ENCODE data around the gene CD99L2.

Gene CD99L2

DNA sequence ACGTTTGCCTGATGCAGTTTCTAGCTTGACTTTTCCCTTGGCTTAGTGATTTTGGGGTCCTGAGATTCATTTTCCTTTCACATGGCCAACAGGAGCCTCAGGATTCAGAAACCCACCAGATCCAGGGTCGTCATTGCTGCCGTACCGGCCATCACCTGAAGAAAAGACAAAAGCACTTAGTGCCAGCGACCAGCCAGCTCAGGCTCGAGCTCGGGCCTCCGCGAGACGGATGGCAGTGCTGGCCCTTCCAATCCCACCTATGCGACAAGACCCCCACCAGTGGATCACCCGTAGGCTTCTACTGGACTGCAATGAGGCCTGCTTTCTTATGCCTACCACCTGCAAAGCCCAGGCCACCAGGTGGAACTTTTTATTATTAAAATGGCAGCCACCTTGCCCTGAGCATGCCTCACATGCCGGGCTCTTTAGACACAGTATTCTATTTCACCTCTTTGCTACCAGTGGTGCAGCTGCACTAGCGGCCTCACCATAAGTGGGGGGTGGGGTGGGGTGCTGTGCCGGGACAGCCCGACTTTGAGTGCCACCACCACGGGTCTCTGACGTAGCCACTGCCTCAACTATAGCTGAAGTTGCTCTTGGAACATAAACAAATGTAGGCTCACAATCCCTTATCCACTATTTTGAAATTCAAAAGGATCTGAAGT, 121.0 kb downstream of the CD99L2 start:
- DNase-seq: no peak

DNA sequence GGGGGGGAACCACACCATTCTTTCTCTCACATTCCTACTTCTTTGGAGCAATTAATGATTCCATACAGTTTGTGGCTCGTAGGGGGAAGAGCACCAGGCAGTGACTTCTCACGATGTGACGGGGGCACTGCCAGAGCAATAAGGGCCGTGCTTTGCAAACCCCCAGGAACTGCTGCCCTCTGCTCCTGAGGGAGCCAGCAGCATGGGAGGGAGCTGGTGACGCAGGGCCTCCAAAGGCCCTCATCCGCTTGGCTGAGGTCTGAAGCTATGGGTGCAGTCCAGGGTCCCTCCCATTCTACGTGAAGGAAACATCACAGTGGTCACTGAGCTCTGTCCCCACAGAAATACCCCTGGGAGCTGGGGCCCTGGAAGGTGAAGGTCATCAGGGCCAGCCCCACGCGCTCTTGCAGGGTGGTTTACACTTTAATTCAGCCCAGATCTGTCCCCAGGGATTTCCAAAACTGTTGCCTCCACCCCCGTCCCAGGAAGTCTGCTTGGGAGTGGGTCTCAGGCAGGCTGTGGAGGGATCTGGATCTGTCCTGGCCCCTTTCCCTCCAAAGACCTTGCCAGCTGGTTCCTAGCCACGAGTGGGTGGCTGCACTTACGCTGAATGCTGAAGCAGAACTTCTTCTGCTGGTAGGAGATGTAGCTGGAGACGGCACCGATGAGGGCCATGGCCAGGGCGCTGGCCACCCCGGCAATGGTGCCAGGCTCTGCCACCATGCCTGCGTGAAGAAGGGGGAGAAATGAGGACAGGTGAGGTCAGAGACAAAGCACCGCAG, 122.7 kb downstream of the CD99L2 start:
- no peak for DNase-seq

DNA sequence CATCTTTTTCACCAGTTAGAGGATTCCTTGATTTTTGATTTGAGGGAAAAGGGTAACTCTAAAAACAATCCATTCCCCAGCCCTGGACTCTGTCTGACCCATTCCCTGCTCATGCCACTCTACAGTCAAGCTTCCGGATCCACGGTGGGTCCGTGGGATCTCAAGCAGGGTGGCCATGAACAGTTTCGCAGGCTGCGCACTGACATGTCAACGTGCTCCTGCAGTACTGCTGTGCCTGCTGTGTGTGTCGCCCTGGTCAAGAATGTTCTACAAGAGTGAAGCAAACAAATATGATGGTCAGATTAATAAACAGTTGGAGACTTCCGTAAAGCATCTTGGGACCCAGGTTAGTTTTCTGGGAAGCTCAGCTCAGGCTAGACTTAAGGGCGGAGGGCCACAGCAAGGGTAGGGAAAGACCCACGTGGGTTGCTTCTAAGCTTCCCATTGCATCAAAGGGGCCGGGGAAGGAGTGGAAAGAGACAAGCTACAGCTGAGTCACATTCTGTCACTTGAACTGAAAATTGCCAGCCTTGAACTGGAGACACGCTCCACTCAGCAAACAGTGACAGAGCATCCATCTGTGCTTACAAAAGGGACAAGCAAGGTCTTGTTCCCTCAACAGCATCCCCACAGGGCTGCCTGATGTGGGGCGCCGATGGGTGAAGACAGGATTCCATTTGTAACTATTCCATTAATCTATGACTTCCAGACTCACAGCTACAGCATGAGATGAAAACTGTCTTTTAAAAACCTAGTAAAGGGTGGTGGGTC, 123.5 kb downstream of the CD99L2 start:
- no peak for DNase-seq

DNA sequence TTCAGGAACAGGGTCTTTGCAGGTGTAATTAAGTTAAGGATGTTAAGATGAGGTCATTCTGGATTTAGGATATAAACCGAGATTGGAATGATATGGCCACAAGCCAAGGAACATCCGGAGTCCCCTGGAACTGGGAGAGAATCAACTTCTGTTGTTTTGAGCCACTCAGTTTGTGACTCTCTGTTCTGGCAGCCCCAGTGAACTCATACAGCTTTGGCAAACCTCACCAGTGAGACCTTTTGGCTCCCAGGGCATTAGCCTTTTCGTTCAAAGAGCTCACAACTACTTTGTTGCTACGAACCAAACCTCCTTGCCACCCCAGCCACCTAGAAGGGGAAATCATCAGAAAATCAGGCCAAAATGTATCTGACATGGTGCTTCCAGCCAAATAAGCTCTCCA, 124.8 kb downstream of the CD99L2 start:
- no peak for DNase-seq

DNA sequence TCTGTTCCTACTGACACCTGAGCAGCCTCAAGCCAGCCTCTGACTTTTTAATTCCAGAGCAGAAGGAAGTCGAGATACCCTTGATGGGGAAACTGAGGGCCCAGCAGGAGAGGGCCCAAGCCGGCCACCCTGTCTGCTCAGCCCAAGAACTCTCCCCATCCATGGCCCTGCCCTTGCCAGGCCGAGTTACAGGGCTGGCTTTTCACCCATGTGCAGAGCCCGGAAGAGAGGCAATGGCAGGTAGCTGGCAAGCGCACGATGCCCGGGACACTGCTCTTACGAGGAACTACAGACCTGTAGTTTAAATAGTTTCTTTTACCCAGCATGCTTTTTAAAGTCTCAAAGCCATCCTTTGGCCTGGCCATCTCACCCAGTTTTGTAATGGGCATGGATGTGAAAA, 125.4 kb downstream of the CD99L2 start:
- no peak for DNase-seq

DNA sequence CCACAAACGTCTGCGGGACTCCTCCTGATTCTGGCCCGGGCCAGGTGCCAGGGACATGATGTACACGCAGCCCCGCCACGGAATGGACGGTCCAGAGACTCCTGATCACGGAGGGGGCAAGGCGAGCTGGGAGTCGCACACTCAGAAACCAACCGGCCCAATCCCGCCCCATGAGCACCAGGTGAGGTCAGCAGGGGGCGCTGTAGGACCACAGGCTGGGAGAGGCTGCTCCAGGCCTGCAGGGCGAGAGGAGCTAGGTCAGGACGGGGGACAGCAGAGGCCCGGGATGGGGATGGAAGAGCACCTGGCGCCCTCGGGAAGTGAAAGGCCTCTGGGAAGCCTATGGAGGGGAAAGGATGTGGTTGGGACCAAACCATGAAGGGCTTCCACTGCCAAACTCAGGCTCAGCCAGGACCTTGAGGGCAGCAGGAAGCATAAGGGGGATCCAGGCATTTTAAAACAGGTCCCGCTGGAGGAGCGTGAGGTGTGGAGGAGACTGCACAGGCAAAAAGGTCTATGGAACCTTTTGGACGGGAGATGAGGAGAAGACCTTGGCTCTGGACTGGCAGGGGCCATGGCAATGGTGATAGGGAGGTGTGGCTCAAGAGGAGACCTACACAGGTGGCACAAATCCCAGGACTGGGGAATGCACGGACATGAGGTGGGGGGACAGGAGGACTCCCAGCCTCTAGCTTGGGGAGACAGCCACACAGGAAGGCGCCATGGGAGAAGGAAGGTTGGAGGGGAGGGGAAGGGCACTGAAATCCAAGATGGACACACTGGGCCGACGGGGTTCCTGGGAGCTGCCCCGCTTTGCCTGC, 126.1 kb downstream of the CD99L2 start:
- DNase-seq: peak; percentile 54 to 73 (median 62)

DNA sequence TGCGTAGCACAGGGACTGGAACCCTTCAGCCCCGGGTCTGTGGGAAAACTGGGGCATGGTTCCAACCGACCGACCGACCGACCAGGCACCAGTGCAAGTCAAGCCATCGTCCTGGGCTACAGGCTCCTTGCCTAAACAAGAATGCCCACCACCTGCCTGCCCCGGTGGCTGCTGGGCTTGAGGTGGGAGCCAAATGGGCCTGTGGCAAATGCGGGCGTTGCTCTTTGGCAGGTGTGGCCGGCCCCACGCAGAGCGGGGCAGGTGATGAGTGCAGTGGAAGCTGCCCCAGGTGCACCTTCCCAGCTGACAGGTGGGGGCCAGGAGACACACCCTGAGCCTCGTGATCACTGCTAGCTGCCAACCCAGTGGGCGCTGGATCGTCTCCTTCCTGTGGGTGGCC, 127.4 kb downstream of the CD99L2 start:
- DNase-seq: no peak

DNA sequence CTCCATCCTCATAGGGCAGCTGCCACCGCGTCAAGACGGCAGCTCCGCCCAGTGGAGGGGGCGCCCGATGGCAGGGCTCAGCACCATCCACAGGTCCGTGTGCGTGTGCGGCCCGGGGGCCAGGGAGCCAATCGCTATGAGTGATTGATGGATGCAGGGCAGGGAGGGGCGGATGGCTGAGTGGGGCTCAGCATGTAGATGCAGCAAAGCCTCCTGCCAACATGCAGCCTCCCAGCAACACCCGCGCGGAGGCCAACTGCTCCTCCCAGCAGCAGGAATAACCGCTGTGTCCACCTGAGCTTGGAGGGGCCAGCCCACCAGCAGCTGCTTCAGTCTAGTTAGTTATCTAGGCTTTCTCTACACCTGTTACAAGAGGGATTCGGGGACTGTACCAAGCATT, 127.8 kb downstream of the CD99L2 start:
- DNase-seq: no peak

DNA sequence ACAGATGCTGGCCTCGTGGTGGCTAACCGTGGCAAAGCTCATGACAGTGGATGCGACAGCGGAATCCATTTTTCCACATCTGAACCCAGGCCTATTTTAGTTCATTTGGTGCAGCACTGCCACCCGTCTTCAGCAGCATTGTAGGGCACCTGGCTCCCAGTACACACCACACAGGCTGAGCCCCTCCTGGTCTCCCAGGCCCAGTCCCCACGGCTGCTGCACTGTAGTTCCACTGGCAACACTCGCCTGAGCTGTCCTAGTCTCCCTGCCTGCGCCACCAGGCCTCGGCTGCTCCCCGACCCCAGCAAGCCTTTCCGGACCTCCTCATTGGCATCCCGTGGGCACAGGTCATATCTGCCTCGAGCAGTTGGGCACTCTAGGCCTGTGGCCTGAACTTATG, 129.1 kb downstream of the CD99L2 start:
- no peak for DNase-seq

DNA sequence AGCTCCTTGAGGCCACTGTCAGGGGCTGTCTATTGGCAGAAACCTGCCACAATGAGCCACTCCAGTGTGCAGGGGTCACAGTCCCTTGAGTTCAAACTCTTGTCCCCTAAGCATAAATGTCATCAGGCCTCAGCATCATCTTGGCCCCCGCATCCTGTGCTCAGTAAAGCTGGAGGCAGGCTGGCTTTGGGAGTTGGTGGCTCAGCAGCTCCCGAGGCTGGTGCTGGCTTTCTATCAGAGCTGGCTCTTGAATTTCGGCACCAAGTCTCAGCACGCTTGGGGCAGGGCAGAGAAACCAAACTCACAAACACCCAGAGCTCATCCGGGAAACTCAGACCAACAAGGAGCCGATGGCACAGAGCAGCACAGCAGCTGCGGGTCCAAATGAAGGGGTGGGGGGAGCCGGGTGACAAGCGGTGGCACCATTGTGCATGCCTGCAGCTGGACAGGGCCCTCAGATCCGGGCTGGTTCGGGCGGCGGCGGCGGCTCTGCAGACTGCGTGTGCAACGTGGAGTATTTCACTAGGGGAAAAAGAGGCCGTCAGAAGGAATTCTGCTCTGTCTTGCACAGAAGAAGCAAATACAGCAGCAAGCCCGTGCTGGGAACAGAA, 129.8 kb downstream of the CD99L2 start:
- DNase-seq: no peak

DNA sequence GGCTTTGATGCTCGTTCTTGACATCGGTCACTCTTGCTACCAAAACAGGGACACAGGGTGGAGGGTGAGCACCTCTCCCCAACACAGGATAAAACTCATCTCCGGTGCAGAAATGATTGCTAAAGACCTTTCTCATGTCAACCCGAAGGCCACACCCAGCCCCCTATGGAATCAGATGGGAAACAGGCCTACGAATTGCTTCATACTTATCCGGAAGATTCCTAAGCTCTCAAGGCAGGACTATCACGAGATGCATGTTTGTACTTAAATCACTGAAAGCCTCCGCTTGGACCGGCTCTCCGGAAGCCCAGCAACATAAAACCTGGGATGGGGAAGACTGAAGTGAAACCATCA, 130.4 kb downstream of the CD99L2 start:
- DNase-seq: no peak

DNA sequence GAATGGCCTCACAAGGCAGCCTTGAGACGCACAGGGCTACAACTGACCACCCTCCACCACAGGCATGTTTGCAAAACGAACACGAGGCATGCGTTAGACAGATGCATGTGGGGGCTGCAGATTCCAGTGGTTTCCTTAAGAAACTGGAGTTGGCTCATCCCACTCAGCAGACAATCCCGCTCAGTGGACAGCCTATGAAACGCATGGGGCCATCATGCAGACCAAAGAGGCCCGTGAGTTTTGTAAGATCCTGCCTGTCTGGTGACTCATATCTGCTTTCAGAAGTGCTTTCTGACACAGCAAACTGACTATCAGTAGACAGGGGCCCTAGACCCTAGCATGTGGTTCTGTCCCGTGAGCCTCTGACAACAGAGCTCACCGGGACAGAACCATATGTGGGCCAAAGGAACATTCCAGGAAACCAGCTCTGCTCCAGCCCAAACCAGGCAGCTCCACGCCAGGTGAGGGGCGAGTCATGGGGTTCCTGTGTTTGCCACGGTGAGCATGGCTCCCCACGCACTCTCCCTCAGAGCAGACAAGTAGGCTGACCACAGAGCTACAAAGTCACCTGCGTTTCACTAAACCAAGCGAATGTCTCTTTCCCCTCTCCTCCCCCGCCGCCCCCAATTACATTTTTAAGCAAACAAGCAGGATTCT, 130.9 kb downstream of the CD99L2 start:
- DNase-seq: no peak

DNA sequence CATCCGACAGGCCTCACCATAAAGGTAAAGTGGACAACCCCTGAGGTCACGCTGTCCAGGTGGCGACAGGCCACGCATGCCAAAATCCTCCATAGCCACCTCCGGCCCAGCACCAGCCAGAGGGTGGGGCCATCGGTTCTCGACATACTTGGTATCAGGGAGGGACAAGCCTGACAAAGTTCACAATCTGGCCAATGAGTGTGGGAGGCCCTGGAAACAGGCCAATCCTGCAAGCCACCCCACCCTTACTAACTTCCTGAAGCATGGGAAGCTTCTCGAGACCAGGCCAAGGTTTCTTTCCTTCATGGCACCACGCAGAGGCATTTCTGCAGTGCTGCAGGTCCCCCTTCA, 131.4 kb downstream of the CD99L2 start:
- DNase-seq: no peak

DNA sequence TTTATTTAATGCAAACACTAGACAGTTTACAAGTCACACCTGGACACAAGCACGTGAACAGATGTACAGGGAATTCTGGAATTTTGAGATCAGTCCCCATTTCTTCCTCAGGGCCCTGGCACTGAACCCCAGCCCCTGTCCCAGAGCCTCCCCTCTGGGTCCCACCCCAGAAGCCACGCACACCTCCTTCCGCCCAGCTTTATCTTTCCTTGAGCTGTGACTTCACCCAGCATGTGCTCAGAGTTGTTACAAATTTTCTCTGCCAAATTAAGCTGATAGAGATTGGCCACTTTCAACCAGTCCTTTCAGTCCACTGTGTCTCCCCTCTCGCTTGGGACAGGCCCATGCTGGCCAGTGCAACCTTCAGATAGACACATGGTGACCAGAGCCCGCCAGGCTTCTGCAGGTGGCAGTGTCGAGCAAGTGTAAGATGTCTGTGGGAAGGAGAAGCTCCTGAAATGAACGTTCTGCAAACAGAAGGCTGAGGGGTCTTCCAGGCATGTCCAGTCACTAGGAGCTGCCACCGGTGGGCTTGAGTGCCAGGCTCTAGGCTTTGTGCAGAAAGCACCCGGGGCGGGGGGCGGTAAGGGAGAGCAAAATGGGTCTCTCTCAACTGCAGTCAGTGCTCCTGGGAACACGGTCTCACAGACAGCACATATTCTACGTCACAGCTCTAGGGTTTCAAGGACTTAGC, 132.0 kb downstream of the CD99L2 start:
- DNase-seq: no peak

DNA sequence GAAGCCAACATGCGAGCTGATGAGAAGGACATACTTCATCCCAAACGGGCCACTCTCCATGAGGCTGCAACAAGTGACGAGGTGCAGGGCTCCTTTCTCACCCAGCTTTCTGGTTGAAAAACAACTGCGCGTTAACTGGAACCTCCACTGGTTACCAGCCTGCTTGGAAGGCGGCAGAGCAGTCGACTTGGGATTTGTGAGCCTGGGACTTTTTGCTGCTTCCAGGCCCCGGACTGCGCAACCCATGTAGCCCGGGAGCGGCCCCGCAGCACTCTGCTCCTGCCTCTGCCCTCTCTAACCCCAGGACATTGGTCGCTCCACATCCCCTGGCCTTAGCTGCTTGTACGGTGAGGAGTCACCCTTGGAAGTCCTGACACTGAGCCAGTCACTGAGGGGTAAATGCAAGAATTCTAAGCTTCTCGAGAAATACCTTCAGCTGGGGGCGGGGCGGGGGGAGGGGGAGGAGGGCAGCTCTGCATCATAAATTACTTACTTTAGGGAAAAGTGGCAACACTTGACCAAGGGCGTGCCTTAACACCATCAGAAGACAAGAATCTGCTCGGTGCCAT, 132.6 kb downstream of the CD99L2 start:
- no peak for DNase-seq

DNA sequence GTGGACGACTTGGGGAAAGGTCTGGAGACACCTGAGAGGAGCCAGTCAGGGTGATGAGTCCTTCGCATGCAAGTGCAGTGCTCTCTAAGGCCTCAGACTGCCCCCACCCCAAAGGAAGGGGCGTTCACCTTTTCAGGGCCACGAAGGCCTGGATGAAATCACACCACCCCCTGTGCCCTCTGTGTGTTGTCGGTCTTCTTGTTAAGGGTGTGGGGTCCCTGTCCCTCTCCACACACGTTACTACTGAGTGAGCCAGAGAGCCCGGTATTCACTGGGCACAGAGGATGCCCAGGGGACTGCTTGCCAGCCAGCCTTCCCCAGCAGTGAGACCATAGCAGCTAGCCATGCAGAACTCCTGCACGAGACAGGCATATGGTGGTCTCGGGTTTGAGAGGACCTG, 133.2 kb downstream of the CD99L2 start:
- DNase-seq: no peak

DNA sequence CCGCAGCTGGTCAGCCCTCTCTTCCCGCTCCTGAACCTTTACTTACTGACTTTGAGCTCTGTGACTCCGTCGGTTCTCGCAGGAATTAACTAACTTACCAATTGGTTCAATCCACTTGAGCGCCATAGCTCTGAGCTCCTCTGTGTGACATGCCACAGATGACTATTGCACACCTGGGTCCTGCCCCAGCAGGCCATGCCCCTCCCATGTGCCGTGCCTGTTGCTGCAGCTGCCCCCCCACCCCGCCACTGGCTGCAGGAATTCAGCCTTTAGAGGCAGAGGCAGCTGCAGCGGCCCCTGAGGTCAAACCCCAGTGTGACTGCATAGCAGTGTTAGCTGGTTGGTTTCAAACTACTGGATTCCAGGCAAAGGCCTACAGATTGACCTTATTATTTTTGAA, 134.7 kb downstream of the CD99L2 start:
- DNase-seq: no peak

DNA sequence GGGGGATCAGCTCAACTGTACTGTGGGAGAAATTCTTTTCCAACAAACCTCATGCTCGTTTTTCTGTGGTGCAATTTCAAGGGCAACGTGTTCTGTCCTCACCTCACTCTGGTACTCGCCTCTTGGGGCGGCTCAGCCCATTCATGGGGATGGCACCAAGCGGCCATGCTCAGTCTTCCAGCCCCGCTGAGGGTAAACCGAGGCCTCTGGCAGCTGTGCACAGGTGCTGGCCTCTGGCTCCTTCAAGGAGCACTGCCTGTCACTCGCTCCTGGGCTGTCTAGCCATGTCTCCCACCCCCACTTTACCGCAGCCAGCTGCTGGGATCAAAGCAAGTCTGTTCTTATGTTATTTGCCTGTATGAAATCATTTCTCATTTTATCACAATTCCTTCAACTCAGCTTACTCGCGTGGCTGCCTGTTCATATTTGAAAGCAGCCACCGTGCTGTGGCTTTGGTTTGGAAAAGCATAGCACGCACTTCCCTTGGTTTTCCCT, 135.1 kb downstream of the CD99L2 start:
- no peak for DNase-seq

DNA sequence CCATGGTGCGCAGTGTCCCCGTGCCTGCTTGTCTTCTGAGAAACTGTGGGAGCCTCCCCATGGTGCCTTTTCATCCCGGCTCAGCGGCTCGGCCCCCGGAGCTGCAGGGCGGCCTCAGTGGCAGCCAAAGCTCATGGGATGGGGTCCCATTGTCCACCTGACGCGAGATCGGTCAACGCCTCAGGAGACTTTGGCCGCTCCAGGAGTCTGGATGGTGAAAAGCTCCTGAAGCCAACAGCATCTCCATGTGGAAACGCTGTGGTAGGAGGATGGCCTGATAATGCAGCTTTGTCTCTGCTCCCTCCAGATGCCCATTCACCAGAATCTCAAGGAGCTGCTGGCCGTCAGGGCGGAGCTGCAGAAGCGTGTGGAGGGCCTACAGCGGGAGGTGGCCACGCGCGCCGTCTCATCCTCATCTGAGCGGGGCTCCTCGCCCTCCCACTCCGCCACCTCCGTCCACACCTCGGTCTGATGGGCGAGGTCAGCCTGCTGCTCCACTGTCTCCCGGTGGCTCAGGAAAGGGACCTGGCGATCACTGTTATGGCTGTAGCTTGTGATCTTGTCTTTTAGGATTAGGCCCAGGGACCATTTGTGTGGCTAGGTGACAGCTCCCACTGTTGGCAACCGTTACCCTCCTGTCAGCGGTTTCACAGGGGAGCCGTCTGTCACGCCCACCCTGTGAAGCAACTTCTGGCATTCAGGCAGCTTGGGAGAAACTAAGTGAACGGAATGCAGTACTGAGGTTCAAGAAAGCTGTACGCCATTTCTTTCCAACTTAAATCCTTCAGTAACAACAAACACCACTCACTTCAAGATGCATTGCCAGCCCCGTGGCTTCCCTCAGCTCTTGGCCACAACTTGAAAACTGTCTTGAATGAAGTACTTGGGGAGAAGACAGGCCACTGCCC, 136.0 kb downstream of the CD99L2 start:
- DNase-seq: no peak

DNA sequence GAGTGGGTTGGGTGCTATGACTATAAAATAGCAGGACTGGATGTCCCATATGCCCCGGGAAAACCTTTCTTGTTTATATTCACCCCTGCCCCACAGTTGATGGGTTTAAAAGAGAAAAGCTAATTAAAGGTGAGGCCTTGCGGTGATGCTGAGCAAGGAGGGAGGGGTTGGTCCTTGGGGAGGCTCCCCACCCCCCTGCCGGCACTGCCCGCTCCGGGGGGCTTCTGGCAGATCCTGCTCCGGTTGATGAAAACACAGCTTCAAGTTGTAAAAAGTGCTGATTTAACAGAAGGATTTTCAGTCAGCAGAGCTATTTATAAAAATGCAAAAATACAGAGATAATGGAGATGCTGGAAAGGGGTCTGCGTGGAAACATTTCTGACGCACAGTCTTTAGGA, 136.7 kb downstream of the CD99L2 start:
- no peak for DNase-seq
